GM11168 (cell line): ENCODE data around the gene FNDC7.
"Not testable (repeated sequence)": the region's sequence is repeated elsewhere in the genome, so short reads cannot be mapped to it uniquely, and the experiment has no call there.

Experiments
- in situ Hi-C: fragments of 300-500 bp; cut with MboI; formaldehyde crosslinking; loops from one replicate; pipeline ENCODE4 v1.12.0; 2022; ENCODE audit warnings: low sequenced_read_pairs; ENCODE audit not compliant: unreplicated experiment

The FNDC7 gene

DNA sequence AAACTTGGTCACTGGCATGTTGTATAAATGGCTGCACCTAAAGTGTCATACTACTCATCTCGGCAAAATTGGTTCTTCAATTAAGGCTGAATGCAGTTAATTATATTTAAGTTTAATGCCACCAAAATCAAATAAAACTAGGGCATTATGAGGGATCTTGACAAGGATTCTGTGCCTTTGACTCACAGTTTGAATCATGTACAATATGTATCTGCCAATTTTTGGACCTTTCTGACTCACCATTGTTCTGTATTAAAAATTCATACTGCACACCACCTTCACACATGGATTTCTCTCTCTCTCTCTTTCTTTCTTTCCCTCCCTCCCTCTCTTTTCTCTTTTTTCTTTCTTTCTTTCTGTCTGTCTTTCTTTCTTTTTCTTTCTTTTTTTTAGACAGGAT is 19.7 kb downstream of the FNDC7 start:
- in situ Hi-C loops: no loop called here

DNA sequence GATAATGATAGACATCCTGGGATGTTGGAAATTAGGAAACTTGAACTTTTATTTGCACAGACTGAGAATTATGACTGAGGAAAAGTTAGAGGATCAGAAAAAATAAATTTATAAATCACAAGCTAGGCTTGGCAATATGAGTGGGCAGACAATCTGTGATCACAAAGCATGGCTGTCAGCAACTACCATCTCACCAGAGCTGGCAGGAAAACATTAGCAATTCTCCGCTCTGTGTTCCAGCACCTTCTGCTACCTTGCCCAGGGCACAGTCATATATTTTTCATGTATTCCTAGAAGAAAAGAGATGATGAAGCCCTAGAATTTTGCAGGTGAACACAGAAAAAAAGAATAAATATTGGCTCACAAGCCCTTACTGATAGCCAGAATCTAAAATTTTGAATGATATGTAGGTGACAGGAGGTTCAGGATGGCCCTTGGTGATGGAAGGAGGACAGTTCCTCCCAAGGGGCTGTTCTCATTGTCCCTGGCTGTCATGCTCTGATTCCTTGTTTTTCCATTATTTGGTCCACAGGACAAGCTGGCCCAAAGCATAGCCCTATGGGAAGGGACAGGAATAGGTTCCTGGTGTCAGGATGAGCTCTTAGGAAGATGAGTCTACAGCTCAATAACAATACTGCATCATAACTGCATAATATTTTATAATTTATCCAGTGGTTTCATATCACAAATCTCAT is 21.6 kb downstream of the FNDC7 start:
- in situ Hi-C loops: no loop called here

DNA sequence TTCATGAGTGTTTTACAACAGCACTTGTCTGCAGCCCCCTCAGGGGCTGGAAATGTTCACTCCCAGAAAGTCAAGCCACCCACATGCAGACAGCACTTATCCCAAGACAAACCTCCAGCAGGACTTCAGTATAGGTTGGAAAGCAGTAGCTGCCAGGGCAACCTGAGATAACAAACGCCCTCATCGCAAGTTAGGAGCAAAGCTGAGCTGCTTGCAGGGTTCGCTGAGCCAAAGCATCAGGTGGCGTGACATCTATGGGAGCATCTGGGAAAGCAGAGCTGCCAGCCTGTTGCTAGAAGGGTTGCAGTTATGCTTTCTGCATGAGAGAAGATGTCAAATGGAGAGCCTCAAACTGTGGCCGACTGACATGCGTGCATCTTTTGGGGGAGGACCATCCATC is 29.5 kb downstream of the FNDC7 start:
- in situ Hi-C loops: no loop called here

DNA sequence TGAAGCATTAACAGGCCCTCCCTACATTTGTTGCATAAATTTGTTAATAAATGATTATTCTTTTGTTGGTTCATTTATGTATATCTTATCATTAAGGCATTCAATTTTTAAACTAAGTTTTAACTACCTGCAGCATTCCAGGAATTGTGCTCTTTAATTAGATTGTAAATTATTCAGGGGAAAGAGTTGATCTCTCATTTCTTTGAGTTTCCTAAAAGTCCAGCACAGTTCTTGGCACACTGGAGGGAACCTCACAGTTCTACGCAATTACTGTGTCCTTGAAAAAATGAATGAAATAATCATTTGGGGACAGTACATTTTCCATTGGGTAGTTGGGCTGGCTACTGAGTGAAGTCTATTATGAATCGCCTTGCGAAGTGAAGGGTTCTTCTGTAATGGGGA is 33.3 kb downstream of the FNDC7 start:
- in situ Hi-C loops: no loop called here

DNA sequence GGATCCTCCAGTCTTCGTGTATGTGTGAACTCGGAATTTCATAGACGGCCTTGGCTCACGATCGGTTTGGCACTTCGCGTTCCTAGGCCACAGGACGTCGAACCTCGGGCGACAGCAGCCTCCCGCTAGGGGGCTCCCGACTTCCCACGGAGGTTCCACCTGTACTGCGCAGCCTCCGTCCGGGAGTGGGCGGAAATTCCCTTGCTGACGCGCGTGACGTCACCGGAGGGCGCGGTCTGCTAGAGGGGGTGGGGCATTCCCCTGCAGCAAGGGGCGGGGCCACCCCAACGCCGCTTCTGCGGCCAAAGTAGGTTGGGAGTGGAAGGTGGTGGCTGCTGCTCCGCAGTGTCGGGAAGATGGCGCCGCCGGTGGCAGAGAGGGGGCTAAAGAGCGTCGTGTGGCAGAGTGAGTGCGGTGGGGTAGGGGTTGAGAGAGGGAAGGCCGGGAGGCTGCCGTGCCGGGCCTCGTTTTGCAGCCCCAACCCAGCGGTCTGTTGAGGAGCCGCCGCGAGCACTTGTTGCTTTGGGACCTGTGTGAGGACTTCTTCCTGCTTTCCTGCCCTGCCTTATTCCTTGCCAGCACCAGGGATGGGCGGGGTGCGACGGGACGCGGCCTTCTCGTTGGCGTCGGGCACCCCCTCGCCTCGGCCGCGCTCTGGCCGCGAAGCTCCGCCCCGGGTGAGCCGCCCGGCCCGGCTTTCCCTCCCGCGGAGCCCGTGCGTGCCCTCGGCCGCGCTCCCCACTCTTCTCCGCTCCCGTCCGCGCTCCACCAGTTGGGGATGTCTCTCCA is 33.9 kb downstream of the FNDC7 start, which contains the start of gene STXBP3:
TSS of gene STXBP3 (plus strand) at position 293 of the 789 bp plus-strand sequence. CDS start at position 357, 64 bp downstream.
- in situ Hi-C loops: no loop called here

DNA sequence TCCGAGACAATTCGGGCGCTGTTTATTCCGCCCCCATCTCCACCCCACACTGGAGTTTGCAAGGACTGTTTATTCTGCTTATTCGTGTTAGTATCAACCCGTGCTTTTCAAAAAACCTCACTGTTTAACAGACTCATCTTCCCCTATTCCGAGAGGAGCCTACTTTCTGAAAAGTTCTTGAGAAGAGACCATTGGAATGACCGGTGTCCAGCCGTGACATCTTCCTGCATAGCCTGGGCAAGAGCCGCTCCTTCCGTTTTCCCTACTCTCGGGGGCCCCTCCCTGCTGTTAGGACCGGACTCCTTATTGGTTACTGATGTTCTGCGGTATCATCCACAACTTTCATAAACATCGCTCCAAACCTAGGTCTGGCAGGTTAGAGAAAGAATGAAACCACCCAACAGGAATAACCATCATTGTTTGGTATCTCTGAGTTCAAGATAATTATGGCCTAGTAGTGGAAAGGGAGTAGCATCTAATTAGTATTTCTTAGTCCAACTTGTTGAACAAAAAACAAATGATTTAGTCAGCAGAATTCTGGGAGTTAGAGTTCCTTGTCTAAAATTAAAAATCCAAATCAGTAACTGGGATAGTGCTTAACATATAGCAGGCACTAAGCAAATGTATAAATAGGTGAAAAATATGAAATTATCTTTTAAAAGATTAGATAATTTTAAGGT is 34.6 kb downstream of the FNDC7 start:
- in situ Hi-C loops: no loop called here

DNA sequence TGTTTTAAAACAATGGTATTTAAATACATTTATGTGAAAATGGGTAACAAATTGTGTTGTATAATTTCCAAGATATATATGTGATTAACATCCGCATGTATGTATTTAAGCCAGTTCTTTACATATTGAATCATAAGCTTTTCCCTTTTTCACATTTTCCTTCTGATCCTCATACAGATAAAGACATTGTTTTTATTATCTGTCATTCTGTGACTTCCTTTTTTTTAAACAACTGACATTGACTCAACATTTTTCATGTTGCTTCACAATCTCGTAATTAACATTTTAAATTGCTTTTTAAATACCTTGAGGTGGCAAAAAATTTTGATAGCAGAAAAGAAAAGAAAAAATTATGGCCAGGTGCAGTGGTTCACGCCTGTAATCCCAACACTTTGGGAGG is 35.2 kb downstream of the FNDC7 start:
- in situ Hi-C loops: no loop called here

DNA sequence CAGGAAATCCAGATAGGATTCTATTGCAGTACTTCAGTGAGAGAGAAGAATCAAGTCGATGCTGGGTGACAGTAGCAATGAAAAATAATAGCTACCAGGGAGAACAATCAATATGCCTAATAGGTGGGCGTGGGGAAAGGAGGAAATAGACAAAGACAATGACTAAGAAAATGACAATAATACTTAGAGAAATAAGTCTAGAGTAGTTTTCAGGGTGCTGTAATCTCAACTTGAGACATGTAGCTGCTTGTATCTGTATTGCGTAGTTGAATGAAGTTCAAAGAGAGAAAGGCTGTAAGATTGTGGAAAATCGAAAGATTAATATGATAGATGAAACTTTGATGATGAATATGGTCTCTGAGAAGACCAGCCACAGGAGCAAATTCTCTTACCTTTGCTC is 36.4 kb downstream of the FNDC7 start:
- in situ Hi-C loops: no loop called here

DNA sequence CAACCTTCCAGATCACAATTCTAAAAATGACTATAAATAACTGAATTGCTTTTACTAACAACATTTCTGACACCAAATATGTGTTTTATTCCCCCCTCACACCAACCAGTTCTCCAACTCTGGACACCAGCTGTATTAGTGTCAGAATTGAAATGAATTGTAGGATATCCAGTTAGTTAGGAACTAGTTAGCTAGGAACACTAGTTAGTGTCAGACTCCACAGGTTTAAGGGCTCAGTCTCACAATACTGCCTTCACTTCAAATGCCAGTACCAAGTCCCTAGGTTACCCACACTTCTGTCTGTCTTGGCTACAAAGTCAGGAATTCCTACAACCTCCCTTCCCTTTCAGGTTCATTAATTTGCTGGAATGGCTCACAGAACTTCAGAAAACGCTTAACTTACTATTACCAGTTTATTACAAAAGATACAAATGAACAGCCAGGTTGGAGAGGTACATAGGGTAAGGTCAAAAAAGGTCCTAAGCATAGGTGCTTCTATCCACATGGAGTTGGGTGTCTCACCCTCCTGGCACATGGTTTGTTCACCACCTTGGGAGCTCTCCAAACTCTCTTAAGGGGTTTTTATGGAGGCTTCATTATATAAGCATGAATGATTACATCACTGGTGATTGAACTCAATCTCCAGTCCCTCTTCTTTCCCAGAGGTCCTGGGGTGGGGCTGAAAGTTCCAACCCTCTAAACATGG is 37.9 kb downstream of the FNDC7 start:
- in situ Hi-C loops: no loop called here

DNA sequence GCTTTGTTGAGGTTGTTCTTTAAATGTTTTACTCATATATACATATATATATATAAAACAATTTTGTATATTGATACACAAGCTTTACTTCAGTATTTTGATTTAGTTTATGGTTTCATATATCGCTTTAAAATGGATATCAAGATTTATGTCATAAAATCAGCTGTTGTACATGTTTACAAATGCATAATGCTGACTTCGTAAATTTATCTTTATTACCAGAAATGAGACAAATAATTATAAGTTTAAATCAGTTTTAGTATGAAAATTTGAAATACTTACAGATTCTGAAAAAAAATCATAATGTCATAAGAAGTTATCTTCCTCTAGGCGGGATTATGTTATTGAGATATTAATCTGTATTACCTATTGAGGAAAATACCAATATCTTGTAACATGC is 40.7 kb downstream of the FNDC7 start:
- in situ Hi-C loops: no loop called here

DNA sequence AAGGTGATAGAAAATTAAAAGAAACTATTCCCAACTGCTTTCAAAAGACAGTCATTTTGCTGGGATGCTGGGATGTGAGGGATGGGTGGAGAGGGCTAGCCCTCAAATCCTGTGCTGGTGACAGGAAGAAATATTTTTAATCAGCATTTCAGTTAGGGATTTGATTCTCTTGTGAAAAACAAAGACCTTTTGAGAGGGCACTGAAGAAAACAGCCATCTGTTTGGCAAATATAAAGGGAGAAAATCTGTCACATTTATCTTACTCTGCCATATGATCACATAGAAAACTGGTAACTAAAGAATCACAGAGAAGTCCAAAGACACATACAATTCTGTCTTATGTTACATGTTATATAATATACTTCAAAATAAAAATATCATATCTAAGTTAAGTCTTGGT is 46.1 kb downstream of the FNDC7 start:
- in situ Hi-C loops: no loop called here

DNA sequence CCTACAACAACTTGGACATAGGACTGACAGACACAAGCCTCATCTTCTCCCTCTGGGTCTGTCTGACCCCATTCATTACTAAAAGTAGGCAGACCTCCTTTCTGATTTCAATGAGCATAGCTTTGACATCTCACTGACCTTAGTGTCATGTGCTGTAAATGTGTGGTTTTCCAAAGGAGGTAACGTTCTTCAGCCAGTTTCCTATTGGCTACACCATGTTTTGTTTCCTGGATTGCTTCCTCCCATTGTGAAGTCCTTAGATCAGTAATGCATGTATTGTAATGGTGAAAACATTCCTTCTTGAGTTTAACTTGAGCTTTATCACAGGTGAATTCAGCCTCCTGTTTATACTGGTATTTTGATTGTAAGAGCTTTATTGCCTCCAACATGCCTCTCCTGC is 54.4 kb downstream of the FNDC7 start:
- in situ Hi-C loops: no loop called here

DNA sequence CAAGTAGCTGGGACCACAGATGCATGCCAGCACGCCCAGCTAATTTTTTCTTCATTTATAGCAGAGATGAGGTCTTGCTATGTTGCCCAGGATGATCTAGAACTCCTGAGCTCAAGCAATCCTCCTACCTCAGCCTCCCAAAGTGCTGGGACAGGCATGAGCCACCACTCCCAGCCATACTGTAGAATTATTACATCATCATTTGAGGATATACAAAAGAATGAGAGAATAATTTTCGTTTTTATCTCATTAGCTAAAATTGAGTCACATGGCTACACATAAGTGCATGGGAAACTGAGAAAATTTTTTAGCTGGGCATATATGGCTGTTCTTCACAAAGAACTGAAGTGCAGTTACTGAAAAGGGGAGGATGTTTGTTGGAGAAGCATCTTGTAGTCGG is 55.0 kb downstream of the FNDC7 start:
- in situ Hi-C loops: no loop called here

DNA sequence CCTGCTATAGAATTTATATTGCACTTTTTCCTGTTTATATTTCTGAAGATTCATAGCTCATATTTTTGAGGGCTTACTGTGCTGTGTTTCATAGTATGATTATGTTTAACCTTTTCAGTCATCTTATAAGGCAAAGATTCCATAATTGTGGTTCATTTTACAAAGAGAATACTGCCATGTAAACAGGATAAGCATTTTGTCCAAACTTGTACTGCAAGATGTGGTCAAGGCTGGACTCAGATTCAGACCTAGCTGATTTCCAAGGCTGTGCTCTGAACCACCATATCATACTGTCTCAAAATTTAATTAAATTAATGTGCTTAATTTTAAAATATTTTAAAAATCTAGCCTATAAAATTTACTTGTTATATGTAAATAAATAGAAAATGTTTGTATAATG is 65.1 kb downstream of the FNDC7 start:
- in situ Hi-C loops: no loop called here

DNA sequence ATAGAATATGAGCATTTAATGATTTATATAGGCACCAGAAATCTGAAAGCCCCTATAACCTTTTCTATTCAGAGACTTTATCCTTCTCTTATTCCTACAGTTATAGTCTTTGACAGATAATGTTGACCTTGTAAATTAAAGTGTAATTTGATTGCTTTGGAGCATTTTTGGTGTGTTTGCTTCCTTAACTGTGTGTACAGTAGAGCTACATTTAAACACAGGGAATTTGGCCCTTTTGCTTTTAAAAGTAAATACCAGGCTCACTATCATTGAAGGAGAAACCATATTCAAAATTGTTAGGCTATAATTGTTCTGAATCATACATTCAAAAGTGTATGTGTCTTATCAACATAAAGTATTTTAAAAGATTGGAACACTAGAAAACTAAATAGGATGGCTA is 66.7 kb downstream of the FNDC7 start:
- in situ Hi-C loops: no loop called here

DNA sequence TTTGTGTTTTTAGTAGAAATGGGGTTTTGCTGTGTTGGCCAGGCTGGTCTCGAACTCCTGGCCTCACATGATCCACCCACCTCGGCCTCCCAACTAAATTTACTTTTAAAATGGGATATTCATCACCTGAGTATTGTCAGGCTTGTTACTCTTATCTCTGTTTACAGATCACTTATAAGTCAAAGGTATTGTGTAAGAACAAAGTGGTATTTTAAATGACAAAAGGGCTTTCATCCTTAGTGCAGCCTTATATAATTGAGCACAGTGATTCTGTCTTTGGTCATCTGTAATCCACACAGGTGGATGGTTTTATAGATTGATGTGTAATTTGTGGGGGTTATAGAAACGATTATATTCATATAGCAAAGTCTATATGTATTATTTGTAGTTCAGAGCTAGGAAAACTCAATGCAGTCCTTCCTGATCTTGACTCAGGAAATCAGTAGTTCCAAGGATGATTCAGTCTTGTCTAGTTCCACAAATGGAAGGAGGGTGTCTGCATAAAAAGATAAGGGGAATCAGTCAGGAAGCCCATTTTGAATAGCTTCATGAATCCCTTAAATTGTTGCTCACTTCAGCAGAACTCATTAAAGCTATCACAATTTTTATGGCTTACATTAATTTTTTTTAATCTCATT is 68.3 kb downstream of the FNDC7 start:
- in situ Hi-C loops: no loop called here

DNA sequence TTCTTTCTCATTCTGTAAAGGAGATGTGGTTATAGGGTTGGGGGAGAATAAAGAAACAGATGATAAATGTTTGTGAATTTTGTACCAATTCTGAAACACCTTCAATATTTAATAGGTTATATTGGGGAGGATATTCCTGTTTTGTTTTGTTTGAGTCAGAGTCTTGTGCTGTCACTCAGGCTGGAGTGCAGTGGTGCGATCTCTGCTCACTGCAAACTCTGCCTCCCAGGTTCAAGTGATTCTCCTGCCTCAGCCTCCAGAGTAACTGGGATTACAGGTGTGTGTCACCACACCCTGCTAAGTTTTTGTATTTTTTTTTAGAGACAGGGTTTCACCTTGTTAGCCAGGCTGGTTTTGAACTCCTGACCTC is 68.9 kb downstream of the FNDC7 start:
- in situ Hi-C loops: not testable (repeated sequence)

DNA sequence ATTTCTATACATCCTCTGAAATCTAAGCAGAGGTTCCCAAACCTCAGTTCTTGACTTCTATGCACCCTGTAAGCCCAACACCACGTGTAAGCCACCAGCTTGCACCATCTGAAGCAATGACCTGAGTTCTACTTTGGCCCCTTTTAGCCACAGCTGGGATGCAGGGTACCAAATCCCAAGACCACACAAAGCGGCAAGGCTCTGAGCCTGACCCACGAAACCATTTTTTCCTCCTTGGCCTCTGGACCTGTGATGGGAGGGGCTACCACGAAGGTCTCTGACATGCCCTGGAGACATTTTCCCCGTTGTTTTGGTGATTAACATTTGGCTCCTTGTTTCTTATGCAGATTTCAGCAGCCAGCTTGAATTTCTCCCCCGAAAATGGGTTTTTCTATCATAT is 72.6 kb downstream of the FNDC7 start:
- in situ Hi-C loops: no loop called here

DNA sequence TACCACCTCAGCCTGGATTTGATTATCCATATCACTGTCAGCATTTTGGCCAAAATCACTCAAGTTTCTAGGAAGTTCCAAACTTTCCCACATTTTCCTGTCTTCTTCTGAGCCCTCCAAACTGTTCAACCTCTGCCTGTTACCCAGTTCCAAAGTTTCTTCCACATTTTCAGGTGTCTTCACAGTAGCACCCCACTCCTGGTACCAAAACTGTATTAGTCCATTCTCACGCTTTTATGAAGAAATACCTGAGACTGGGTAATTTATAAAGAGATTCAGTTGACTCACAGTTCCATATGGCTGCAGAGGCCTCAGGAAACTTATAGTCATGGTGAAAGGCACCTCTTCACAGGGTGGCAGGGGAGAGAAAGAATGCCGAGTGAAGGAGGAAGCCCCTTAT is 73.2 kb downstream of the FNDC7 start:
- in situ Hi-C loops: no loop called here

DNA sequence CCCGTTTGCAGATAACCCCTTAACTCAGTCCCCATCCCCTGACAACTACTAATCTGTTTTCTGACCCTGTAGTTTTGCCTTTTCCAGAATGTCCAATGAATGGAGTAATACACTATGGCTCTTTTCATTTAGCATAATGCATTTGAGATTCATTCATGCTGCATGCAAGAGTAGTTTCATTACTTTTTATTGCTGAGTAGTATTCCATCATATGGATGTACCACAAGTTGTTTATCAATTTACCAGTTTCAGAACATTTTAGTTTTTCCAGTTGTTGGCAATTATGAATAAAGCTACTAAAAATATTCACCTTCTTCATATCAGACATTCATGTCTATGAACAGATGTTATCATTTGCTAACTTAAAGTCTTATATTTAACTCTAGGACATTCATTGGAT is 79.1 kb downstream of the FNDC7 start:
- in situ Hi-C loops: no loop called here
